SK-N-SH (cell line): Measurements from ENCODE around the gene CFAP20DC. TPM values are rescaled to one million over a fixed set of nuclear protein-coding genes. Genes with fewer than 3 reads are reported as not detected.
A peak's percentile ranks its signal among the peaks of the same experiment; 100 is the strongest.

Experiments
- CTCF ChIA-PET: fragments of 300-600, 350-600 bp; formaldehyde crosslinking; extraction: SDS; loops from one replicate; lab custom pipeline; 2021; lab: Yijun Ruan, JAX
- POLR2A ChIA-PET: fragments of 350-600 bp; sonication (Branson Sonifier 250); formaldehyde crosslinking; extraction: SDS; loops from one replicate; lab custom pipeline; 2020; ENCODE audit warnings: antibody characterized with exemption, inconsistent platforms; lab: Yijun Ruan, JAX
- DNase-seq: peaks from one replicate; pipeline ENCODE4 v3.0.0; 2012
- H2AFZ ChIP-seq: fragments of 200-600 bp; sonication (generic); 2 replicates; pipeline ENCODE4 v1.8.1; 2016; ENCODE audit warnings: antibody characterized with exemption, mild to moderate bottlenecking, low read depth
- H3F3A ChIP-seq: fragments of 200-600 bp; sonication (generic); replicated peaks from 2 replicates; pipeline ENCODE3; 2016; ENCODE audit warnings: antibody characterized with exemption, mild to moderate bottlenecking; ENCODE audit not compliant: insufficient read depth
- H3K27ac ChIP-seq, 2 experiments: fragments of 200-500 bp in 1 of 2; fragments of 200-600 bp in 1 of 2; sonication (Bioruptor generic) in 1 of 2; sonication (generic), shearing (Covaris generic) in 1 of 2; 2 replicates each; pipeline versions ENCODE4 v1.5.1 to v1.6.1; 2014 to 2016; ENCODE audit warnings: low read depth in 2 of 2, inconsistent platforms in 1 of 2, low read length in 1 of 2, mild to moderate bottlenecking in 1 of 2, mixed read lengths in 1 of 2
- H3K27me3 ChIP-seq: fragments of 200-600 bp; sonication (generic), shearing (Covaris generic); 2 replicates; pipeline ENCODE4 v1.6.1; 2016; ENCODE audit warnings: mixed run types; ENCODE audit not compliant: insufficient read depth
- H3K36me3 ChIP-seq, 2 experiments: fragments of 200-500 bp in 1 of 2; fragments of 200-600 bp in 1 of 2; sonication (Bioruptor generic) in 1 of 2; sonication (generic) in 1 of 2; replicated peaks in 1 of 2; 2 replicates each; pipeline versions ENCODE3 to v1.5.1; 2014 to 2016; ENCODE audit warnings: low read length in 1 of 2, mild to moderate bottlenecking in 1 of 2; ENCODE audit not compliant: insufficient read depth in 2 of 2, control insufficient read depth in 1 of 2
- H3K4me1 ChIP-seq, 2 experiments: fragments of 200-500 bp in 1 of 2; fragments of 200-600 bp in 1 of 2; sonication (Bioruptor generic) in 1 of 2; sonication (generic), shearing (Covaris generic) in 1 of 2; 2 replicates each; pipeline versions ENCODE4 v1.5.1 to v1.6.1; 2014 to 2016; ENCODE audit warnings: low read depth in 1 of 2, low read length in 1 of 2, mixed run types in 1 of 2; ENCODE audit not compliant: insufficient read depth in 2 of 2, control insufficient read depth in 1 of 2
- H3K4me2 ChIP-seq: fragments of 200-600 bp; sonication (generic), shearing (Covaris generic); 2 replicates; pipeline ENCODE4 v1.6.1; 2017; ENCODE audit warnings: mixed run types
- H3K4me3 ChIP-seq, 2 experiments: fragments of 200-500 bp in 1 of 2; fragments of 200-600 bp in 1 of 2; sonication (Bioruptor generic) in 1 of 2; sonication (generic), shearing (Covaris generic) in 1 of 2; 2 replicates each; pipeline versions ENCODE4 v1.5.1 to v1.8.1; 2014 to 2016; ENCODE audit warnings: low read depth in 2 of 2, inconsistent platforms in 1 of 2, low read length in 1 of 2, mild to moderate bottlenecking in 1 of 2, mixed read lengths in 1 of 2, moderate library complexity in 1 of 2
- H3K79me2 ChIP-seq: fragments of 200-600 bp; sonication (generic); 2 replicates; pipeline ENCODE4 v1.8.1; 2017; ENCODE audit warnings: mild to moderate bottlenecking; ENCODE audit not compliant: insufficient read depth
- H3K9ac ChIP-seq: fragments of 200-600 bp; sonication (generic); 2 replicates; pipeline ENCODE4 v1.6.1; 2017; ENCODE audit warnings: mixed run types
- H3K9me2 ChIP-seq: fragments of 200-600 bp; sonication (generic); 2 replicates; pipeline ENCODE4 v1.6.1; 2017; ENCODE audit warnings: mixed run types
- H3K9me3 ChIP-seq: fragments of 200-600 bp; sonication (generic); 2 replicates; pipeline ENCODE4 v1.6.1; 2017; ENCODE audit warnings: mixed run types, mild to moderate bottlenecking, moderate library complexity
- H4K20me1 ChIP-seq: fragments of 200-600 bp; sonication (generic); 2 replicates; pipeline ENCODE4 v1.6.1; 2017; ENCODE audit warnings: mild to moderate bottlenecking, mixed run types; ENCODE audit not compliant: insufficient read depth
- EP300 ChIP-seq, 2 experiments: IDR thresholded peaks; 2 replicates each; pipeline versions ENCODE4 v1.4.0 to v1.6.1; 2012; ENCODE audit warnings: borderline replicate concordance in 1 of 2, low read depth in 1 of 2, low read length in 1 of 2
- FOXJ3 ChIP-seq: sonication (generic); formaldehyde crosslinking; IDR thresholded peaks from 2 replicates; pipeline ENCODE4 v1.5.1; 2020; ENCODE audit warnings: mild to moderate bottlenecking, missing genetic modification reagents
- FOXM1 ChIP-seq: IDR thresholded peaks from 2 replicates; pipeline ENCODE4 v1.4.0; 2012; ENCODE audit warnings: low read depth, mild to moderate bottlenecking
- GABPA ChIP-seq: IDR thresholded peaks from 2 replicates; pipeline ENCODE4 v1.4.0; 2012; ENCODE audit warnings: low read depth, mild to moderate bottlenecking
- MEF2A ChIP-seq: IDR thresholded peaks from 2 replicates; pipeline ENCODE4 v1.4.0; 2012; ENCODE audit warnings: low read depth, borderline replicate concordance
- NFIC ChIP-seq: IDR thresholded peaks from 2 replicates; pipeline ENCODE4 v1.4.0; 2012; ENCODE audit warnings: borderline replicate concordance
- POLR2AphosphoS5 ChIP-seq: IDR thresholded peaks from 2 replicates; pipeline ENCODE4 v1.6.1; 2012; ENCODE audit warnings: low read depth, low read length
- RAD21 ChIP-seq: IDR thresholded peaks from 2 replicates; pipeline ENCODE4 v1.6.1; 2012; ENCODE audit warnings: mild to moderate bottlenecking, low read length
- RXRA ChIP-seq: IDR thresholded peaks from 2 replicates; pipeline ENCODE4 v1.4.0; 2012; ENCODE audit warnings: low read depth, mild to moderate bottlenecking, borderline replicate concordance
- SIN3A ChIP-seq: IDR thresholded peaks from 2 replicates; pipeline ENCODE4 v1.6.1; 2012; ENCODE audit warnings: low read depth, mild to moderate bottlenecking, low read length, moderate library complexity, borderline replicate concordance
- SMC3 ChIP-seq: IDR thresholded peaks from 2 replicates; pipeline ENCODE4 v1.6.1; 2012; ENCODE audit warnings: low read depth, low read length, improper control_type of control experiment
- TCF12 ChIP-seq: IDR thresholded peaks from 2 replicates; pipeline ENCODE4 v1.4.0; 2012
- TEAD4 ChIP-seq: IDR thresholded peaks from 2 replicates; pipeline ENCODE4 v1.4.0; 2012; ENCODE audit warnings: mild to moderate bottlenecking, borderline replicate concordance; ENCODE audit not compliant: insufficient read depth
- YY1 ChIP-seq: IDR thresholded peaks from 2 replicates; pipeline ENCODE4 v1.4.0; 2012; ENCODE audit warnings: low read depth, mild to moderate bottlenecking
- WGBS: methylation state at CpG from one replicate; pipeline ENCODE4 v1.1.6; 2017; ENCODE audit warnings: low lambda C conversion rate; 5-methylcytosine and 5-hydroxymethylcytosine counted together
- polyA plus RNA-seq, 3 experiments: library from polyadenylated mRNA; depleted of rRNA; stranded (reverse); fragments of >200 nt; gene quantifications; 2 replicates each; pipeline ENCODE4 v1.2.3, GENCODE V29; 2012
- TF ChIP-seq, protein P1 (sequence below): fragments of 150-350 bp; IDR thresholded peaks from 2 replicates; pipeline ENCODE4 v1.6.1; 2016; ENCODE audit warnings: mild to moderate bottlenecking, low read depth, low read length
- TF ChIP-seq, protein P2 (sequence below): fragments of 200-600 bp; sonication (generic); IDR thresholded peaks from 2 replicates; pipeline ENCODE4 v1.6.1; 2017; ENCODE audit warnings: antibody characterized with exemption, mild to moderate bottlenecking, moderate library complexity
- TF ChIP-seq, protein P3 (sequence below): IDR thresholded peaks from 2 replicates; pipeline ENCODE4 v1.4.0; 2012; ENCODE audit warnings: low read depth
- TF ChIP-seq, protein P4 (sequence below): IDR thresholded peaks from 2 replicates; pipeline ENCODE4 v1.4.0; 2012; ENCODE audit warnings: low read depth, borderline replicate concordance
- TF ChIP-seq, protein P5 (sequence below): IDR thresholded peaks from 2 replicates; pipeline ENCODE4 v1.4.0; 2012; ENCODE audit warnings: low read depth, borderline replicate concordance
- TF ChIP-seq, protein P6 (sequence below): fragments of 150-350 bp; IDR thresholded peaks from 2 replicates; pipeline ENCODE4 v1.6.1; 2017; ENCODE audit warnings: antibody characterized with exemption, low read length, low read depth, borderline replicate concordance

Gene CFAP20DC
- polyA plus RNA-seq, 1 of the 3 experiments (the other 2 are of a cell fraction): 1.8 TPM

DNA sequence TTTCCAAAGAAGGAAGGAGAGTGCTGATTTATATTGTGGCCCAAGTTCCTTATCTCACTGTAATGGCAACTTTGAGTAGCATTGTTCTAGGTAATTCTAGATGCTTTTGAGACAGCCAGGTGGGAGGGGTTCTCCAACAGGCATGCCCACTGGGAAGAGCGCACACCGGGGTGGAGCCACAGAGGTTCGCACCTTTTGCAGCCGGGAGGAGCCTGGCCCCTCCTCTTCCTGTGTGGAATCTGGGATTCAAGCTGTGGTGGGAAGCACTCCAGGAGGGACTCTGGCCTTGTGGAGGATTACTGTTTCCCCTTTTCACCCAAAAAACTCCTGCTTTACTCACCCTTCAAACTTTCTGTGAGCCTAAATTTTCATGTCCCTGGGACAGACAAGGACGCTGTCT, 53.1 kb downstream of the CFAP20DC start:
- no peak overlapping the region for H2AFZ ChIP-seq
- no peaks in the 10 kb centered on the region for H3K36me3 ChIP-seq
- no peaks in the 10 kb centered on the region for H4K20me1 ChIP-seq
- H3K27me3 ChIP-seq: no peaks in the 10 kb centered on the region
- peaks cover 2 to 18% of the 10 kb centered on the region in 2 experiments; a peak in 3 of 4 replicates for H3K4me1 ChIP-seq
- TF ChIP-seq POLR2AphosphoS5 (no peak), SMC3 (no peak), RAD21 (no peak), FOXJ3 (no peak), RXRA (no peak), MEF2A (no peak)
- no peak overlapping the region for H3K27ac ChIP-seq
- H3K9me3 ChIP-seq: no peaks in the 10 kb centered on the region
- no peak overlapping the region for H3K9ac ChIP-seq
- no peaks in the 10 kb centered on the region for H3K9me2 ChIP-seq
- H3K4me2 ChIP-seq: no peak overlapping the region
- no peak overlapping the region for H3K4me3 ChIP-seq
- no peaks in the 10 kb centered on the region for H3K79me2 ChIP-seq
- WGBS: 98% methylated on average over 4 of the region's 5 CpGs
- no peak for DNase-seq
- ChIA-PET POLR2A (no interaction called here), CTCF (interaction anchor here (1.2 to 2.9 kb wide), 4 partner anchors 56 to 861 kb away, joined by 3 to 10 read pairs (median 6); no protein-coding TSS in a partner anchor)
- H3F3A ChIP-seq: peaks cover 3% of the 10 kb centered on the region

DNA sequence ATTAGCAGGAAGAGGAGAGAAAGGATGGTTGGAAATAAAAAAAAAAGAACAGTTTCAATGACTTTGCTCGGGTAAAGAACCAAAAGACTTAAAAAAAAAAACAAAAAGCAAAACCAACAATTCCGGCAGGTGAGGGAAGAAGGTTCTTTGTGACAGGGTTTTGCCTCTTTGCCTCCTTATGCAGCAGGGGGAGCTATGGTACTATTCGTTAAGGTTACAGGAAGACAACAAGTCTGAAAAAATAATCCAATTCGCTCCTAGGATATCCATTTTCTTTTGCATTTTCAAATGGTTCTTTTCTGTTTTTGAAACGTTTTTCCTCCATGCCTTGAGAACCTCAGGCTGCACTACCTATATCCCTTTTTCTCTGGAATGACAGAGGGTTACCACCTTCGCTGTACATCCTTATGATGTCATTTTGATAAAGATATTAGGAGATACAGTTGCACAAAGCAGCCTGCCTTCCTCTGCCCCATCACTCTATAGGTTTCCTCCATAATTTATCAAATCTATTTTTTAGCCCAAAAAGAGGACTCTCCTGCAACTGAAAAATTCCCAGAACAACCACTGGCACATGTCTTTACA, 55.0 kb downstream of the CFAP20DC start:
- CTCF ChIA-PET: interaction anchor here (0.6 to 2.5 kb wide), 13 partner anchors 8 to 815 kb away, joined by 3 to 14 read pairs (median 4); no protein-coding TSS in a partner anchor
- POLR2A ChIA-PET: interaction anchor here (0.6 kb wide), 1 partner anchor 863 kb away, joined by 3 read pairs; no protein-coding TSS in a partner anchor
- Histone ChIP-seq H3K9me2 (no peaks in the 10 kb centered on the region), H4K20me1 (no peaks in the 10 kb centered on the region), H3F3A (peaks cover 18% of the 10 kb centered on the region), H3K4me2 (0 out of 2 replicates have a peak overlapping the region, but pooled peaks have one; percentile 39), H3K79me2 (no peaks in the 10 kb centered on the region), H3K27ac (0 out of 4 replicates have a peak overlapping the region, but pooled peaks of 1 of the 2 experiments have one; percentile 30), H3K36me3 (no peaks in the 10 kb centered on the region), H3K4me3 (0 out of 4 replicates have a peak overlapping the region, but pooled peaks of 1 of the 2 experiments have one; percentile 9), H3K9me3 (no peaks in the 10 kb centered on the region)
- peak; percentile 52 for DNase-seq
- WGBS: 30% methylated on average over 6 of the region's 6 CpGs
- TF ChIP-seq, protein P1, sequence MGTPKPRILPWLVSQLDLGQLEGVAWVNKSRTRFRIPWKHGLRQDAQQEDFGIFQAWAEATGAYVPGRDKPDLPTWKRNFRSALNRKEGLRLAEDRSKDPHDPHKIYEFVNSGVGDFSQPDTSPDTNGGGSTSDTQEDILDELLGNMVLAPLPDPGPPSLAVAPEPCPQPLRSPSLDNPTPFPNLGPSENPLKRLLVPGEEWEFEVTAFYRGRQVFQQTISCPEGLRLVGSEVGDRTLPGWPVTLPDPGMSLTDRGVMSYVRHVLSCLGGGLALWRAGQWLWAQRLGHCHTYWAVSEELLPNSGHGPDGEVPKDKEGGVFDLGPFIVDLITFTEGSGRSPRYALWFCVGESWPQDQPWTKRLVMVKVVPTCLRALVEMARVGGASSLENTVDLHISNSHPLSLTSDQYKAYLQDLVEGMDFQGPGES: no peak
- TF ChIP-seq GABPA (no peak), RAD21 (peak; percentile 89), SIN3A (no peak), NFIC (no peak), FOXJ3 (no peak), RXRA (no peak), TEAD4 (no peak), SMC3 (peak; percentile 76), TCF12 (no peak), EP300 (IDR thresholded peaks at IDR 0.05; ENCODE audit: borderline replicate concordance in 1 of 2, low read depth in 1 of 2, low read length in 1 of 2) (no peak), YY1 (no peak), FOXM1 (no peak)
- TF ChIP-seq, protein P2, sequence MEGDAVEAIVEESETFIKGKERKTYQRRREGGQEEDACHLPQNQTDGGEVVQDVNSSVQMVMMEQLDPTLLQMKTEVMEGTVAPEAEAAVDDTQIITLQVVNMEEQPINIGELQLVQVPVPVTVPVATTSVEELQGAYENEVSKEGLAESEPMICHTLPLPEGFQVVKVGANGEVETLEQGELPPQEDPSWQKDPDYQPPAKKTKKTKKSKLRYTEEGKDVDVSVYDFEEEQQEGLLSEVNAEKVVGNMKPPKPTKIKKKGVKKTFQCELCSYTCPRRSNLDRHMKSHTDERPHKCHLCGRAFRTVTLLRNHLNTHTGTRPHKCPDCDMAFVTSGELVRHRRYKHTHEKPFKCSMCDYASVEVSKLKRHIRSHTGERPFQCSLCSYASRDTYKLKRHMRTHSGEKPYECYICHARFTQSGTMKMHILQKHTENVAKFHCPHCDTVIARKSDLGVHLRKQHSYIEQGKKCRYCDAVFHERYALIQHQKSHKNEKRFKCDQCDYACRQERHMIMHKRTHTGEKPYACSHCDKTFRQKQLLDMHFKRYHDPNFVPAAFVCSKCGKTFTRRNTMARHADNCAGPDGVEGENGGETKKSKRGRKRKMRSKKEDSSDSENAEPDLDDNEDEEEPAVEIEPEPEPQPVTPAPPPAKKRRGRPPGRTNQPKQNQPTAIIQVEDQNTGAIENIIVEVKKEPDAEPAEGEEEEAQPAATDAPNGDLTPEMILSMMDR: peak; percentile 87
- TF ChIP-seq, protein P3, sequence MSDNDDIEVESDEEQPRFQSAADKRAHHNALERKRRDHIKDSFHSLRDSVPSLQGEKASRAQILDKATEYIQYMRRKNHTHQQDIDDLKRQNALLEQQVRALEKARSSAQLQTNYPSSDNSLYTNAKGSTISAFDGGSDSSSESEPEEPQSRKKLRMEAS: no peak
- TF ChIP-seq, protein P4, sequence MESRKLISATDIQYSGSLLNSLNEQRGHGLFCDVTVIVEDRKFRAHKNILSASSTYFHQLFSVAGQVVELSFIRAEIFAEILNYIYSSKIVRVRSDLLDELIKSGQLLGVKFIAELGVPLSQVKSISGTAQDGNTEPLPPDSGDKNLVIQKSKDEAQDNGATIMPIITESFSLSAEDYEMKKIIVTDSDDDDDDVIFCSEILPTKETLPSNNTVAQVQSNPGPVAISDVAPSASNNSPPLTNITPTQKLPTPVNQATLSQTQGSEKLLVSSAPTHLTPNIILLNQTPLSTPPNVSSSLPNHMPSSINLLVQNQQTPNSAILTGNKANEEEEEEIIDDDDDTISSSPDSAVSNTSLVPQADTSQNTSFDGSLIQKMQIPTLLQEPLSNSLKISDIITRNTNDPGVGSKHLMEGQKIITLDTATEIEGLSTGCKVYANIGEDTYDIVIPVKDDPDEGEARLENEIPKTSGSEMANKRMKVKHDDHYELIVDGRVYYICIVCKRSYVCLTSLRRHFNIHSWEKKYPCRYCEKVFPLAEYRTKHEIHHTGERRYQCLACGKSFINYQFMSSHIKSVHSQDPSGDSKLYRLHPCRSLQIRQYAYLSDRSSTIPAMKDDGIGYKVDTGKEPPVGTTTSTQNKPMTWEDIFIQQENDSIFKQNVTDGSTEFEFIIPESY: no peak
- TF ChIP-seq, protein P5, sequence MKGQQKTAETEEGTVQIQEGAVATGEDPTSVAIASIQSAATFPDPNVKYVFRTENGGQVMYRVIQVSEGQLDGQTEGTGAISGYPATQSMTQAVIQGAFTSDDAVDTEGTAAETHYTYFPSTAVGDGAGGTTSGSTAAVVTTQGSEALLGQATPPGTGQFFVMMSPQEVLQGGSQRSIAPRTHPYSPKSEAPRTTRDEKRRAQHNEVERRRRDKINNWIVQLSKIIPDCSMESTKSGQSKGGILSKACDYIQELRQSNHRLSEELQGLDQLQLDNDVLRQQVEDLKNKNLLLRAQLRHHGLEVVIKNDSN: no peak
- TF ChIP-seq, protein P6, sequence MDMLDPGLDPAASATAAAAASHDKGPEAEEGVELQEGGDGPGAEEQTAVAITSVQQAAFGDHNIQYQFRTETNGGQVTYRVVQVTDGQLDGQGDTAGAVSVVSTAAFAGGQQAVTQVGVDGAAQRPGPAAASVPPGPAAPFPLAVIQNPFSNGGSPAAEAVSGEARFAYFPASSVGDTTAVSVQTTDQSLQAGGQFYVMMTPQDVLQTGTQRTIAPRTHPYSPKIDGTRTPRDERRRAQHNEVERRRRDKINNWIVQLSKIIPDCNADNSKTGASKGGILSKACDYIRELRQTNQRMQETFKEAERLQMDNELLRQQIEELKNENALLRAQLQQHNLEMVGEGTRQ: no peak
- TF ChIP-seq, all 33 proteins: peak for 3
- peaks cover 2 to 26% of the 10 kb centered on the region in 2 experiments for H3K4me1 ChIP-seq
- no peaks in the 10 kb centered on the region for H3K27me3 ChIP-seq
- peak overlapping the region; percentile 71 for H2AFZ ChIP-seq
- no peak overlapping the region for H3K9ac ChIP-seq
